Nephron (organoid): ENCODE results near the gene CCDC12.

Experiments
- H3K27ac Mint-ChIP-seq, 3 experiments: 2 replicates each; pipeline ENCODE4 v1.8.0; 2020; ENCODE audit warnings: mixed read lengths in 3 of 3, mild to moderate bottlenecking in 2 of 3, moderate library complexity in 1 of 3
- H3K27me3 Mint-ChIP-seq: 2 replicates; pipeline ENCODE4 v1.8.0; 2021; ENCODE audit warnings: low read depth, mild to moderate bottlenecking, moderate library complexity, mixed read lengths
- H3K36me3 Mint-ChIP-seq: 2 replicates; pipeline ENCODE4 v1.8.0; 2020; ENCODE audit warnings: low read depth, mixed read lengths
- H3K4me1 Mint-ChIP-seq: 2 replicates; pipeline ENCODE4 v1.8.0; 2020; ENCODE audit warnings: mixed read lengths
- H3K4me3 Mint-ChIP-seq, 3 experiments: 2 replicates each; pipeline ENCODE4 v1.8.0; 2020; ENCODE audit warnings: mild to moderate bottlenecking in 3 of 3, mixed read lengths in 3 of 3, moderate library complexity in 2 of 3
- H3K9me3 Mint-ChIP-seq: 2 replicates; pipeline ENCODE4 v1.8.0; 2020; ENCODE audit warnings: mixed read lengths
- TF ChIP-seq, protein P1 (sequence below), 3 experiments: fragments of 200-600 bp; sonication (generic); IDR thresholded peaks; one replicate each; pipeline ENCODE4 v1.5.0; 2021; ENCODE audit warnings: antibody characterized with exemption in 3 of 3; ENCODE audit not compliant: unreplicated experiment in 3 of 3

Gene CCDC12

DNA sequence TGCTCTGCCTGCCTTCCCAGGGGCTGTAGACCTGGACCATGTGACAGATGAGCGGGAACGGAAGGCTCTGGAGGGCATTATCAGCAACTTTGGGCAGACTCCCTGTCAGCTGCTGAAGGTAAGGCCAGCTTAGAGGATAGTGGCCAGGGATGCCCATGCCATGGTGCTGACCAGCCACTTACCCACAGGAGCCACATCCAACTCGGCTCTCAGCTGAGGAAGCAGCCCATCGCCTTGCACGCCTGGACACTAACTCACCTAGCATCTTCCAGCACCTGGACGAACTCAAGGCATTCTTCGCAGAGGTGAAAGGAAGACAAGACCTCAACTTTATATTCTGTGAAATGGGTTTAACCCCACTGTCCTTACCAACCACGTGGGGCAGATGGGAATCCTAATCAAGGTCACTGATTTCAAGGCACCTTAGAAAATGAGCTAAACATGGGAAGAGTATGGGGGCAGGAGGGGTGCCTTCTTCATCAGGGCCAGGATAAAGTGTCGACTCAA, 29.7 kb upstream of the CCDC12 start:
- no peaks in the 10 kb centered on the region for H3K9me3 Mint-ChIP-seq
- H3K4me3 Mint-ChIP-seq = peak overlapping the region in 1 of 3 experiments; percentile 34
- no peaks in the 10 kb centered on the region for H3K4me1 Mint-ChIP-seq
- H3K36me3 Mint-ChIP-seq = no peaks in the 10 kb centered on the region
- TF ChIP-seq, protein P1, sequence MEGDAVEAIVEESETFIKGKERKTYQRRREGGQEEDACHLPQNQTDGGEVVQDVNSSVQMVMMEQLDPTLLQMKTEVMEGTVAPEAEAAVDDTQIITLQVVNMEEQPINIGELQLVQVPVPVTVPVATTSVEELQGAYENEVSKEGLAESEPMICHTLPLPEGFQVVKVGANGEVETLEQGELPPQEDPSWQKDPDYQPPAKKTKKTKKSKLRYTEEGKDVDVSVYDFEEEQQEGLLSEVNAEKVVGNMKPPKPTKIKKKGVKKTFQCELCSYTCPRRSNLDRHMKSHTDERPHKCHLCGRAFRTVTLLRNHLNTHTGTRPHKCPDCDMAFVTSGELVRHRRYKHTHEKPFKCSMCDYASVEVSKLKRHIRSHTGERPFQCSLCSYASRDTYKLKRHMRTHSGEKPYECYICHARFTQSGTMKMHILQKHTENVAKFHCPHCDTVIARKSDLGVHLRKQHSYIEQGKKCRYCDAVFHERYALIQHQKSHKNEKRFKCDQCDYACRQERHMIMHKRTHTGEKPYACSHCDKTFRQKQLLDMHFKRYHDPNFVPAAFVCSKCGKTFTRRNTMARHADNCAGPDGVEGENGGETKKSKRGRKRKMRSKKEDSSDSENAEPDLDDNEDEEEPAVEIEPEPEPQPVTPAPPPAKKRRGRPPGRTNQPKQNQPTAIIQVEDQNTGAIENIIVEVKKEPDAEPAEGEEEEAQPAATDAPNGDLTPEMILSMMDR (IDR thresholded peaks at IDR 0.05; ENCODE audit: unreplicated experiment in 3 of 3) = no peak
- H3K27ac Mint-ChIP-seq = no peak overlapping the region
- H3K27me3 Mint-ChIP-seq = no peaks in the 10 kb centered on the region

DNA sequence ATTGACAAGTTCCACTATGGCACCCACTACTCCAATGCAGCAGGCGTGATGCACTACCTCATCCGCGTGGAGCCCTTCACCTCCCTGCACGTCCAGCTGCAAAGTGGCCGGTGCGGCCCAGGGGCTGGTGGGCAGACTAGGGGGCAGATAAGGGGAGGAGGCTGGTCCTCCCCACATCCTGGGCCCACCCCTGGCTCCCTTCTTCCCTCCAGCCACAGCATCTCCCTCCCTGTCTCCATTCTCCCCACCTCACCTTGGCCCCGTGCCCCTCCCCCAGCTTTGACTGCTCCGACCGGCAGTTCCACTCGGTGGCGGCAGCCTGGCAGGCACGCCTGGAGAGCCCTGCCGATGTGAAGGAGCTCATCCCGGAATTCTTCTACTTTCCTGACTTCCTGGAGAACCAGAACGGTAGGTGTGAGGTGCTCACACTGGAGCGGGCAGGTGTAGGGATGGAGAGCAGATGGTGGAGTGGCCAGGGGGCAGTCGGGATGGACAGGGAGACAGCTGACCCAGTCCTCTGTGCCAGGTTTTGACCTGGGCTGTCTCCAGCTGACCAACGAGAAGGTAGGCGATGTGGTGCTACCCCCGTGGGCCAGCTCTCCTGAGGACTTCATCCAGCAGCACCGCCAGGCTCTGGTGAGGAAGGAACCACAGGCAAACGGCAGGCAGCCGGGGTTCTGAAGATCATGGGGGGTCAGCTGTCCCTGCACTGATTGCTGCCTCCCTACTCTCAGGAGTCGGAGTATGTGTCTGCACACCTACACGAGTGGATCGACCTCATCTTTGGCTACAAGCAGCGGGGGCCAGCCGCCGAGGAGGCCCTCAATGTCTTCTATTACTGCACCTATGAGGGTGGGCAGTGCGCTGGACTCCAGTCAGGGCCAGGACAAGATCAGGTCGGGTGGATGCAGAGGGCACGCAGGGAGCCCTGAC, 28.9 kb upstream of the CCDC12 start:
- H3K9me3 Mint-ChIP-seq = no peaks in the 10 kb centered on the region
- H3K36me3 Mint-ChIP-seq = no peaks in the 10 kb centered on the region
- H3K4me1 Mint-ChIP-seq = no peaks in the 10 kb centered on the region
- TF ChIP-seq, protein P1 (IDR thresholded peaks at IDR 0.05; ENCODE audit: unreplicated experiment in 3 of 3) = no peak
- no peak overlapping the region for H3K27ac Mint-ChIP-seq
- H3K4me3 Mint-ChIP-seq = no peak overlapping the region
- no peaks in the 10 kb centered on the region for H3K27me3 Mint-ChIP-seq

DNA sequence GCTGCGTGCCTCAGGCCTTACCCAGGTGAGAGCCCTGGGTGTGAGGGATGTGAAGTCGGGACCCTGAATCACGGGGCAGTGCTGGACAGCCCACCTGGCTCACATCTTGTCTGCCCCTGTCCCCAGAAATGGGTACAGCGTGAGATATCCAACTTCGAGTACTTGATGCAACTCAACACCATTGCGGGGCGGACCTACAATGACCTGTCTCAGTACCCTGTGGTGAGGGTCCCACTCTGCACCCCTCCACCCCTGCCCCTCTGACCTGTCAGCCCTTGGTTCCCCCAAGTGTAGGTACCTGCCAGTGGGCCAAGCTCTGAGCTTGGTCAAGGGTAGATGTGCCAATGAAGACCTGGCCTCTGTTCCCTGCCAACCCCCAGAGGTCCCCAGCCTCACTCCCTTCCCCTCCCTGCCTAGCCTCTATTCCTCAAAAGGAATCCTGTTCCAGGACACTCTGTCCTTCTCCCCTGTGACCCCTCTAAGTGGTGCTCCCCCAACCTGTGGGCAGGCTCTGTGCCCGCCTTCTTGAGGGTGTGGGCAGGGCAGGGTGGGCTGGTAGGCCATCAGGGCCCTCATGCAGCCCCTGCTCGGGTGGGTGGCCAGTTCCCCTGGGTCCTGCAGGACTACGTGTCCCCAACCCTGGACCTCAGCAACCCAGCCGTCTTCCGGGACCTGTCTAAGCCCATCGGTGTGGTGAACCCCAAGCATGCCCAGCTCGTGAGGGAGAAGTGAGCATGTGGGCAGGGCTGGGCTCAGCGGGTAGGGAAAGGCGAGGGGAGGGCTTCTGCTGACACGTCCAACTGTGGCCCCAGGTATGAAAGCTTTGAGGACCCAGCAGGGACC, 28.0 kb upstream of the CCDC12 start:
- H3K27ac Mint-ChIP-seq = no peak overlapping the region
- H3K4me3 Mint-ChIP-seq = no peak overlapping the region
- H3K27me3 Mint-ChIP-seq = no peaks in the 10 kb centered on the region
- H3K36me3 Mint-ChIP-seq = no peaks in the 10 kb centered on the region
- H3K4me1 Mint-ChIP-seq = no peaks in the 10 kb centered on the region
- TF ChIP-seq, protein P1 (IDR thresholded peaks at IDR 0.05; ENCODE audit: unreplicated experiment in 3 of 3) = no peak
- no peaks in the 10 kb centered on the region for H3K9me3 Mint-ChIP-seq

DNA sequence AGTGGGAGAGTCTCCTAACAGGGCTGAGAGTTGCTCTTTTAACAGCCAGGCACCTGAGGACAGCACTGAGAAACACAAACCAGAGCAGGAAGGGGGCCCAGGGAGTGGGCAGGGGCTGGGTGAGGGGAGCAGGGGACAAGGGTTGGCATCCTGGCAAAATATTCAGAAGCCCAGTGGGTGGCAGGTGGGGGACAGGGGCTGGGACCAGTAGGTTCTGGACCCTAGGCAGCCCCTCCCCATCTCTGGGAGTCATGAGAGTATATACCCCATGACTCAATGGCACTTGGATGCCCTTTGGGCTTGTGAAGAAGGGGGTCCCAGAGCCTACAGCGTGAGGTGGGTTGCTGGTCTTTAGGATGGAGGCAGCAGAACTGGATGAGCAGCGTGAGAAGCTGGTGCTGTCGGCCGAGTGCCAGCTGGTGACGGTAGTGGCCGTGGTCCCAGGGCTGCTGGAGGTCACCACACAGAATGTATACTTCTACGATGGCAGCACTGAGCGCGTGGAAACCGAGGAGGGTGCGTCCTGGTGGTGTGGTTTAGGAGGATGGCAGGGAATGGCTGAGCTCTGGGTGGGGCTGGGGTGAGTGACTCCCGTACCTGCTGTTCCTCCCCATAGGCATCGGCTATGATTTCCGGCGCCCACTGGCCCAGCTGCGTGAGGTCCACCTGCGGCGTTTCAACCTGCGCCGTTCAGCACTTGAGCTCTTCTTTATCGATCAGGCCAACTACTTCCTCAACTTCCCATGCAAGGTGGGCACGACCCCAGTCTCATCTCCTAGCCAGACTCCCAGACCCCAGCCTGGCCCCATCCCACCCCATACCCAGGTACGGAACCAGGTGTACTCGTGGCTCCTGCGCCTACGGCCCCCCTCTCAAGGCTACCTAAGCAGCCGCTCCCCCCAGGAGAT, 27.2 kb upstream of the CCDC12 start:
- Mint-ChIP-seq H3K27me3 (no peaks in the 10 kb centered on the region), H3K4me3 (no peak overlapping the region), H3K27ac (no peak overlapping the region), H3K4me1 (no peaks in the 10 kb centered on the region), H3K36me3 (no peaks in the 10 kb centered on the region), H3K9me3 (no peaks in the 10 kb centered on the region)
- TF ChIP-seq, protein P1 (IDR thresholded peaks at IDR 0.05; ENCODE audit: unreplicated experiment in 3 of 3) = no peak

DNA sequence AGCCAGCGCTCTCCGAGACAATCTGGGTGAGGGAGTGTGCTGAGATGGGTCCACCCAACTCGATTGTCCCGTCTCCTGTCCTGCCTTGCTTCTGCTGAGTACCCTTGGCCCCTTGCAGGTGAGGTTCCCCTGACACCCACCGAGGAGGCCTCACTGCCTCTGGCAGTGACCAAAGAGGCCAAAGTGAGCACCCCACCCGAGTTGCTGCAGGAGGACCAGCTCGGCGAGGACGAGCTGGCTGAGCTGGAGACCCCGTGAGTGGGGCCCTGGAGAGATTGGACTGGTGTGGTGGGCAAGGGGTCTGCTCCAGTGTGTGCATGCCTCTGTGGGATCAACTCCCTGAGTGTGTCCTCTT, 26.5 kb upstream of the CCDC12 start:
- H3K27me3 Mint-ChIP-seq = no peaks in the 10 kb centered on the region
- TF ChIP-seq, protein P1 (IDR thresholded peaks at IDR 0.05; ENCODE audit: unreplicated experiment in 3 of 3) = no peak
- no peaks in the 10 kb centered on the region for H3K36me3 Mint-ChIP-seq
- no peaks in the 10 kb centered on the region for H3K9me3 Mint-ChIP-seq
- H3K27ac Mint-ChIP-seq = no peak overlapping the region
- no peak overlapping the region for H3K4me3 Mint-ChIP-seq
- H3K4me1 Mint-ChIP-seq = no peaks in the 10 kb centered on the region
